ENCODE measurements around the gene CHMP4A.

- no peak for TF ChIP-seq RORB (CRISPR knock-in tag; IDR thresholded peaks at IDR 0.05)
- TF ChIP-seq, protein P1, sequence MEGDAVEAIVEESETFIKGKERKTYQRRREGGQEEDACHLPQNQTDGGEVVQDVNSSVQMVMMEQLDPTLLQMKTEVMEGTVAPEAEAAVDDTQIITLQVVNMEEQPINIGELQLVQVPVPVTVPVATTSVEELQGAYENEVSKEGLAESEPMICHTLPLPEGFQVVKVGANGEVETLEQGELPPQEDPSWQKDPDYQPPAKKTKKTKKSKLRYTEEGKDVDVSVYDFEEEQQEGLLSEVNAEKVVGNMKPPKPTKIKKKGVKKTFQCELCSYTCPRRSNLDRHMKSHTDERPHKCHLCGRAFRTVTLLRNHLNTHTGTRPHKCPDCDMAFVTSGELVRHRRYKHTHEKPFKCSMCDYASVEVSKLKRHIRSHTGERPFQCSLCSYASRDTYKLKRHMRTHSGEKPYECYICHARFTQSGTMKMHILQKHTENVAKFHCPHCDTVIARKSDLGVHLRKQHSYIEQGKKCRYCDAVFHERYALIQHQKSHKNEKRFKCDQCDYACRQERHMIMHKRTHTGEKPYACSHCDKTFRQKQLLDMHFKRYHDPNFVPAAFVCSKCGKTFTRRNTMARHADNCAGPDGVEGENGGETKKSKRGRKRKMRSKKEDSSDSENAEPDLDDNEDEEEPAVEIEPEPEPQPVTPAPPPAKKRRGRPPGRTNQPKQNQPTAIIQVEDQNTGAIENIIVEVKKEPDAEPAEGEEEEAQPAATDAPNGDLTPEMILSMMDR (IDR thresholded peaks at IDR 0.05), result no peak
- TF ChIP-seq MAX (CRISPR knock-in tag; IDR thresholded peaks at IDR 0.05), result no peak
- no peak for TF ChIP-seq IRF2 (CRISPR knock-in tag; IDR thresholded peaks at IDR 0.05; ENCODE audit: borderline replicate concordance, low read depth)
- no peak for TF ChIP-seq ZNF423 (CRISPR knock-in tag; IDR thresholded peaks at IDR 0.05)
- no peak for TF ChIP-seq TP53 (CRISPR knock-in tag; IDR thresholded peaks at IDR 0.05)
- no peak for TF ChIP-seq NFE2L1 (CRISPR knock-in tag; IDR thresholded peaks at IDR 0.05)
- TF ChIP-seq JUN (CRISPR knock-in tag; IDR thresholded peaks at IDR 0.05), result no peak
- TF ChIP-seq ATF2 (CRISPR knock-in tag; IDR thresholded peaks at IDR 0.05; ENCODE audit: borderline replicate concordance, low read depth), result no peak
- no peak for TF ChIP-seq TCF7 (CRISPR knock-in tag; IDR thresholded peaks at IDR 0.05; ENCODE audit: low read depth)
- TF ChIP-seq CREB1 (CRISPR knock-in tag; IDR thresholded peaks at IDR 0.05), result no peak
- TF ChIP-seq, protein P2, sequence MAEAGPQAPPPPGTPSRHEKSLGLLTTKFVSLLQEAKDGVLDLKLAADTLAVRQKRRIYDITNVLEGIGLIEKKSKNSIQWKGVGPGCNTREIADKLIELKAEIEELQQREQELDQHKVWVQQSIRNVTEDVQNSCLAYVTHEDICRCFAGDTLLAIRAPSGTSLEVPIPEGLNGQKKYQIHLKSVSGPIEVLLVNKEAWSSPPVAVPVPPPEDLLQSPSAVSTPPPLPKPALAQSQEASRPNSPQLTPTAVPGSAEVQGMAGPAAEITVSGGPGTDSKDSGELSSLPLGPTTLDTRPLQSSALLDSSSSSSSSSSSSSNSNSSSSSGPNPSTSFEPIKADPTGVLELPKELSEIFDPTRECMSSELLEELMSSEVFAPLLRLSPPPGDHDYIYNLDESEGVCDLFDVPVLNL (CRISPR knock-in tag; IDR thresholded peaks at IDR 0.05; ENCODE audit: borderline replicate concordance, low read depth), result no peak
- TF ChIP-seq NFYB (CRISPR knock-in tag; conservative IDR thresholded peaks at IDR 0.05; ENCODE audit: low read depth), result no peak
These were observed 34.1 kb upstream of the CHMP4A start for GRCh38 chr14:24247422-24247821.
